NCI-H2107 (cell line): Measurements from ENCODE around the gene IGFBPL1.

ENCODE experiments used
- DNase-seq: peaks from one replicate; lab custom pipeline; 2025; lab: John Stamatoyannopoulos, UW

The IGFBPL1 gene

GRCh38 chr9:38357350-38358114 lies 66.7 kb downstream of the IGFBPL1 start:
- no peak for DNase-seq

DNA sequence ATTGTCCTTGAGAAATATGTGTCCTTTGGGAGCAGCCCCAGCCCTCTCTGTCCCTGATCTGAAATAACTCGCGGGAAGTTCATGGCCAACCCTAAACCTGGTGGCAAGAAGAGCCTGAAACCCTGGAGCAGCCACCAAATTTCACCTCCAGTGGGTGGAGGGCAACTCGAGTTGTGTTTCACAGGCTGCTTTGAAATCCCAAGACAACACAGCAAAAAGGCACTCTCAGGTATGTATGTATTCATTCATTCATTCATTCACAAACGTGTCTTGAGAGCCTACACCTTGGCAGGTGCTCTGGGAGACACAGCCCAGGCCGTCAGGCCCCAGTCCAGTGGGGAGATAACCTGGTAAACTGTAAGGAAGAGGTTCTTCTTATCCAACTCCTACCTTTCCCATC lies 67.4 kb downstream of the IGFBPL1 start:
- no peak for DNase-seq
